SKM-1 (cell line): ENCODE measurements around the gene DHRS2.
"Not testable (repeated sequence)": the region's sequence is repeated elsewhere in the genome, so short reads cannot be mapped to it uniquely, and the experiment has no call there.

Experiments
- DNase-seq: peaks from one replicate; lab custom pipeline; 2025; ENCODE audit not compliant: unreplicated experiment; lab: John Stamatoyannopoulos, UW

The DHRS2 gene

DNA sequence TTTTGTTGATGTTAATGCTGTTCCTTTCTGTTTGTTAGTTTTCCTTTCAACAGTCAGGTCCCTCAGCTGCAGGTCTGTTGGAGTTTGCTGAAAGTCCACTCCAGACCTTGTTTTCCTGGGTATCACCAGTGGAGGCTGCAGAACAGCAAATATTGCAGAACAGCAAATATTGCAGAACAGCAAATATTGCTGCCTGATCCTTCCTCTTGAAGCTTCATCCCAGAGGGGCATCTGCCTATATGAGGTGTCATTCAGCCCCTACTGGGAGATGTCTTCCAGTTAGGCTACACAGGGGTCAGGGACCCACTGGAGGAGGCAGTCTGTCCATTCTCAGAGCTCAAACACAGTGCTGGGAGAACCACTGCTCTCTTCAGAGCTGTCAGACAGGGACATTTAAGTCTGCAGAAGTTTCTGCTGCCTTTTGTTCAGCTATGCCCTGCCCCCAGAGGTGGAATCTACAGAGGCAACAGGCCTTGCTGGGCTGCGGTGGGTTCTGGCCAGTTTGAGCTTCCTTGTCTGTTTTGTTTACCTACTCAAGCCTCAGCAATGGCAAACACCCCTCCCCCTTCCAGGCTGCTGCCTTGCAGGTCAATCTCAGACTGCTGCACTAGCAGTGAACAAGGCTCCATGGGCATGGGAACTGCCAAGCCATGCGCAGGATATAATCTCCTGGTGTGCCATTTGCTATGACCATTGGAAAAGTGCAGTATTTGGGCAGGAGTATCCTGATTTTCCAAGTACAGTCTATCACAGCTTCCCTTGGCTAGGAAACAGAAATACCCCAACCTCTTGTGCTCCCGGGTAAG is 53.7 kb downstream of the DHRS2 start:
- not testable (repeated sequence) for DNase-seq

GRCh38 chr14:23692416-23692815 is 56.3 kb downstream of the DHRS2 start:
- no peak for DNase-seq

- no peak for DNase-seq
Observed at GRCh38 chr14:23693252-23693775, 57.1 kb downstream of the DHRS2 start.

DNA sequence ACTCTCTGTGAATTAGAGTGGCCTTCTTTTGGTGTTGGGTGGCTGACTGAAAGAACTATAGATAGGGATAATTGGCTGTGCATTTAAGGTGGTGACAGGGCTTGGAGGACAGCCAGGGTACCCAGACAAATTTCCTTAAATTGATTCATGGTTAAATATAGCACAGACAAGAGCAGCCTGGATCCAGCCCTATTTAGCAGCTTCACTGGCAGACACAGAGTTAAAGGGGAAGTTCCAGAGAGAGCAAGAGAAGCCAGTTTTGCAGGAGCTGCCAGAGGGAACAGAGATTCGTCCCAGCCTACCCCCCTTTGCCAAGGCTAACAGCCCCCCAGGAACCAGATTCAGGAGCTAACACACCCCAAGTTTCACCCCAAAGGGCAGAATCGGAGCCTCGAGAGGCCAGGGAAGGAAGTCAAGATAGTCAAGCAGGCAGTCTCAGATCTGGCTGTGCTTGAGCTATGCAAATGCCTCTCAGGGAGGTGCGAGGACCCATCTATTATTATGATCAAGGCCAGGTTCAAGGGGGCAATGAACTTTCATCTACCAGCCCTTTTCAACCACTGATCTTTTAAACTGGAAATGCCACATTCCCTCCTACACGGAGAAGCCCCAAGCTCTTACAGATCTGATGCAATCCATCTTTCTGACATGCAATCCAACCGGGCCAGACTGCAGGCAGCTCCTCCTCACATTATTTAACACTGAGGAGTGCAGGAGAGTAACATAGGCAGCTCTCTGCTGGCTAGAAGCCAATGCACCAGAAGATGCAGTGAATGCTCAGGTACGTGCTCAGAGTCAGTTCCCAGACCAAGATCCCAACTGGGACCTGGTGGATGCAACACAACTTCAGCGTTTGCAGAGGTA is 58.2 kb downstream of the DHRS2 start:
- DNase-seq: peak; percentile 6
